Suprapubic skin (tissue), 4 donors: ENCODE results near the gene GNAI1.

Experiments used
- CTCF ChIP-seq, 2 donors: fragments of 200-600 bp in 1 of 2; fragments of 450-650 bp in 1 of 2; sonication (generic) in 1 of 2; IDR thresholded peaks; one replicate each; pipeline ENCODE4 v1.5.1; 2016 to 2019; ENCODE audit warnings: antibody characterized with exemption in 2 of 2, mild to moderate bottlenecking in 1 of 2, moderate library complexity in 1 of 2
- EP300 ChIP-seq: sonication (generic); formaldehyde crosslinking; IDR thresholded peaks from one replicate; pipeline ENCODE4 v1.6.1; 2017; ENCODE audit warnings: antibody characterized with exemption
- POLR2A ChIP-seq, 2 donors: fragments of 450-650 bp; IDR thresholded peaks; one replicate each; pipeline ENCODE4 v1.6.1; 2017; ENCODE audit warnings: antibody characterized with exemption in 2 of 2, mild to moderate bottlenecking in 2 of 2, moderate library complexity in 2 of 2
- POLR2AphosphoS5 ChIP-seq, 3 donors: sonication (generic); formaldehyde crosslinking; IDR thresholded peaks; one replicate each; pipeline ENCODE4 v1.6.1; 2017; ENCODE audit warnings: antibody characterized with exemption in 3 of 3

- TF ChIP-seq CTCF (IDR thresholded peaks at IDR 0.05) (no peak), POLR2A (IDR thresholded peaks at IDR 0.05) (no peak), EP300 (no peak), POLR2AphosphoS5 (IDR thresholded peaks at IDR 0.05) (no peak)
These were observed 4.6 kb downstream of the GNAI1 start for GRCh38 chr7:80139236-80139635.
